Measurements from ENCODE around the gene MEF2B. TPM values are rescaled to one million over a fixed set of nuclear protein-coding genes. Genes with fewer than 3 reads are reported as not detected.
"Not testable (repeated sequence)": the region's sequence is repeated elsewhere in the genome, so short reads cannot be mapped to it uniquely, and the experiment has no call there.

Gene MEF2B
- total RNA-seq, 2 donors from 2014 or later: not detected

DNA sequence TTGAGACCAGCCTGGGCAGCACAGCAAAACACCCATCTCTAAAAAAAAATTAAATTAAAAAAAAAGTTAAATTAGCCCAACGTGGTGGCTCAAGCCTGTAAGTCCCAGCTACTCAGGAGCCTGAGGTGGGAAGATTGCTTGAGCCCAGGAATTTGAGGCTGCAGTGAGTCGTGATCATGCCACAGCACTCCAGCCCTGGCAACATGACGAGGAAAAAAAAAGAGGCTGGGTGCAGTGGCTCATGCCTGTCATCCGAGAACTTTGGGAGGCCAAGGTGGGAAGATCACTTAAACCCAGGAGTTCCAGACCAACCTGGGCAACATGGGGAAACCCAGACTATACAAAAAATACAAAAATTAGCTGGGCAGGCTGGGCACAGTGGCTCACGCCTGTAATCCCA is 29.6 kb downstream of the MEF2B start:
- Histone ChIP-seq H3K27ac (no peak overlapping the region), H3K36me3 (no peaks in the 10 kb centered on the region), H3K4me3 (no peak overlapping the region), H3K4me1 (peaks cover 0 to 13% of the 10 kb centered on the region in 2 donors), H3K27me3 (no peaks in the 10 kb centered on the region), H3K9me3 (no peaks in the 10 kb centered on the region)
- no peak for DNase-seq (ENCODE audit: low spot score)
- no peak for TF ChIP-seq CTCF (IDR thresholded peaks at IDR 0.05)

DNA sequence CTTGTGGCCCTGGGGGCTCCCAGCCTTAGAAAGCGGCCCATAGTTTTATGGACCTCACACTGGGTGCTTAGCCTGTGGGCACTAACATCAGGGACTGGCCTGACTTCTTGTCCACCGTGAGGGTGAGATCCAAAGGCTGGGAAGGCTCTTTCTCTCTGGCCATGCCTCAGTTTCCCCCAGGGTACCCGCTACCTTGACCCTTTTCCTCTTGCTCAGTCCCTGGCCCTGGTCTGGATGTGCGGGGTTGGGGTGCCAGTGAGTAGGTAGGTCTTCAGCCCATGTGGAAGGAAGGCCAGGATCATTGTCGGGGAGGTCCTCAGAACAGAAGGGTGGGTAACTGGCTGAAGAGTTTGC is 30.2 kb downstream of the MEF2B start:
- Histone ChIP-seq H3K4me1 (peaks cover 0 to 16% of the 10 kb centered on the region in 2 donors), H3K9me3 (no peaks in the 10 kb centered on the region), H3K27ac (no peak overlapping the region), H3K36me3 (no peaks in the 10 kb centered on the region), H3K4me3 (no peak overlapping the region), H3K27me3 (no peaks in the 10 kb centered on the region)
- DNase-seq (ENCODE audit: low spot score): no peak
- TF ChIP-seq CTCF (IDR thresholded peaks at IDR 0.05): peak in 1 of 2 donors; percentile 7

DNA sequence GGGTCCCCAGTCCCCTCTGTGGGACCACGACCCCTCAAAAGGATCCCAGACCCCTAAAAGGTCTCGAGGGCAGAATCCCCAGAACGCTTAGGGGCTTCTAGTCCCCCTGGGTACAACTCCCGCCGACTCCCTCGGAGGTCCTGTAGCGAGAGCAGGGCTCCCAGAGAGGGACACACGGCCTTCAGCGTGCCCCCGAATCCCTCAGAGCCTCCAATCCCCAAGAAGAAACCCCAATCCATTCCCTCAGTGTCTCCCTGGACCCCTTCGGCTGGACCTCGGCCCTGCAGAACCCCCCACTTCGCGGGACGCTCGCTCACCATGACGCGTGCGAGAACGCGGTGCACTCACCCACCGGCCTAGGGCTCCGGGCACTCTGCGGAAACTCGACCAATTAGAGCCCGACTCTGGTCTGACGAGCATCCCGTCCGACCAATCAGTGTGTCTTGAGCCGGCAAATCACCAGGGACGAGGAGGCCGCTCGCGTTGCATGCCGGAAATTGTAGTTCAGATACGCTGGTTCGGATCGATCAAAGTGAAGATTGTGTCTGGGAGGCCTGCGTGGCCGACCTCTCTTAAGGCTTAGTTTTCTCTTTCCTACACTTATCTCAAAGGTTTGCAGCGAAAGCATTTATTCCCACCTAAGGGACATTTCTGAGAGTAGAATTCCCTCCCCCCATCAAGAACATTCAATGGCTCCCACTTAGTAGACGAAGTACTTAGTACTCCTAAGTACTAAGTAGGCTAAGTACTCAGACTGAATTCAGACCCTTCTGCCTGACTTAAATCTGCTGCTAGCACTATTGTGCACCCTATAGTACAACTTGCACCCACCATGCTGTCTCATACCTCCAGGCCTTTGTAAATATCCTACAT is 31.7 kb downstream of the MEF2B start, which contains the start of gene TMEM161A:
Gene TMEM161A (minus strand): TSS at position 370 of the 873 bp plus-strand sequence. CDS start 50 bp downstream, at position 320.
- no peaks in the 10 kb centered on the region for H3K36me3 ChIP-seq
- H3K27ac ChIP-seq: peak within 1 kb of the TSS; percentile 66 to 85
- H3K4me1 ChIP-seq: peaks cover 0 to 23% of the 10 kb centered on the region in 2 donors
- no peaks in the 10 kb centered on the region for H3K27me3 ChIP-seq
- no peak for TF ChIP-seq CTCF (IDR thresholded peaks at IDR 0.05)
- H3K9me3 ChIP-seq: no peaks in the 10 kb centered on the region
- peak; percentile 98 for DNase-seq (ENCODE audit: low spot score)
- H3K4me3 ChIP-seq: peak within 1 kb of the TSS; percentile 74 to 75

- no peaks in the 10 kb centered on the region for H3K27me3 ChIP-seq
- DNase-seq (ENCODE audit: low spot score): no peak
- no peak for TF ChIP-seq CTCF (IDR thresholded peaks at IDR 0.05)
- peak overlapping the region; percentile 74 to 75 for H3K4me3 ChIP-seq
- H3K36me3 ChIP-seq: no peaks in the 10 kb centered on the region
- H3K4me1 ChIP-seq: peaks cover 0 to 23% of the 10 kb centered on the region in 2 donors
- H3K27ac ChIP-seq: peak overlapping the region; percentile 66 to 85
- no peaks in the 10 kb centered on the region for H3K9me3 ChIP-seq
Observed at GRCh38 chr19:19137556-19138108, 32.4 kb downstream of the MEF2B start.

GRCh38 chr19:19135713-19136112 is 34.4 kb downstream of the MEF2B start:
- not testable (repeated sequence) for H3K36me3 ChIP-seq; H3K9me3 ChIP-seq; DNase-seq (ENCODE audit: low spot score); H3K27me3 ChIP-seq; H3K4me3 ChIP-seq
- peak overlapping the region in 1 of 2 donors; percentile 53 for H3K27ac ChIP-seq
- peaks cover 0 to 23% of the 10 kb centered on the region in 2 donors for H3K4me1 ChIP-seq

DNA sequence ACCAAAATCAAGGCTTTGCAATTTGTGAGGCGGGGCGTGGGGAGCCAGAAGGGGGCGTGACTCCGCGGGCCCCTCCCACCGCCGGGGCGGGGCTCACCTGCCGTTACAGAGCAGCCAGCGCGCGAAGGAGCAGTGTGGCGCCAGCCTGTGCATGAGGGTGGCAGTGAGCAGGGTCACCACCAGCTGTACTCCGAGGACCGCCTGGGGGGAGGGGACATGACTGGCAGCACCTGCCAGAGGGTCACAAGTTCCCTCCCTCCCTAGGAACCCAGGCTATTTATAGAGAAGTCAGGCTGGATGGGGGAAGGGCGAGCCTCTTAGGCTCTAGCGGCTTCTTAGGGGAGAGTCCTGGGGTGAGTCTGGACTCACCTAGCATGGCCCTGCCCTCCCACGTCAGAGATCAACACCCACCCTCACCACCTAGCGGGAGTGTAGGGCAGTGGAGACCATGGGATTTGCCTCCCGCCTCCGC is 35.3 kb downstream of the MEF2B start:
- H3K4me1 ChIP-seq: peaks cover 0 to 23% of the 10 kb centered on the region in 2 donors
- peak in 1 of 2 donors; percentile 19 for TF ChIP-seq CTCF (IDR thresholded peaks at IDR 0.05)
- no peak overlapping the region for H3K4me3 ChIP-seq
- H3K27me3 ChIP-seq: no peaks in the 10 kb centered on the region
- H3K27ac ChIP-seq: peak overlapping the region in 1 of 2 donors; percentile 53
- no peak for DNase-seq (ENCODE audit: low spot score)
- H3K36me3 ChIP-seq: no peaks in the 10 kb centered on the region
- peaks cover 0 to 8% of the 10 kb centered on the region in 2 donors for H3K9me3 ChIP-seq
